Esophagus mucosa (tissue), 1 donor: ENCODE data around the gene LRRC3. TPM values are rescaled to one million over a fixed set of nuclear protein-coding genes. Genes with fewer than 3 reads are reported as not detected.
"Not testable (repeated sequence)": the region's sequence is repeated elsewhere in the genome, so short reads cannot be mapped to it uniquely, and the experiment has no call there.

Experiments
- ATAC-seq: fragments of 200-7000 bp; cut with Tn5 transposase; one replicate; pipeline ENCODE4 v1.9.1; 2020
- total RNA-seq: library from RNA; stranded (reverse); gene quantifications from one replicate; pipeline ENCODE4 v1.2.4, GENCODE V29; 2023
- donor health status: DM: yes; HTN: yes; CAD: no.

The LRRC3 gene
- total RNA-seq, 1 donor from 2014 or later, result 0.72 TPM

- not testable (repeated sequence) for ATAC-seq
These were observed 24.4 kb downstream of the LRRC3 start for GRCh38 chr21:44479556-44480199.

- ATAC-seq, result peak; percentile 22
These were observed 25.1 kb downstream of the LRRC3 start for GRCh38 chr21:44480200-44481053.

DNA sequence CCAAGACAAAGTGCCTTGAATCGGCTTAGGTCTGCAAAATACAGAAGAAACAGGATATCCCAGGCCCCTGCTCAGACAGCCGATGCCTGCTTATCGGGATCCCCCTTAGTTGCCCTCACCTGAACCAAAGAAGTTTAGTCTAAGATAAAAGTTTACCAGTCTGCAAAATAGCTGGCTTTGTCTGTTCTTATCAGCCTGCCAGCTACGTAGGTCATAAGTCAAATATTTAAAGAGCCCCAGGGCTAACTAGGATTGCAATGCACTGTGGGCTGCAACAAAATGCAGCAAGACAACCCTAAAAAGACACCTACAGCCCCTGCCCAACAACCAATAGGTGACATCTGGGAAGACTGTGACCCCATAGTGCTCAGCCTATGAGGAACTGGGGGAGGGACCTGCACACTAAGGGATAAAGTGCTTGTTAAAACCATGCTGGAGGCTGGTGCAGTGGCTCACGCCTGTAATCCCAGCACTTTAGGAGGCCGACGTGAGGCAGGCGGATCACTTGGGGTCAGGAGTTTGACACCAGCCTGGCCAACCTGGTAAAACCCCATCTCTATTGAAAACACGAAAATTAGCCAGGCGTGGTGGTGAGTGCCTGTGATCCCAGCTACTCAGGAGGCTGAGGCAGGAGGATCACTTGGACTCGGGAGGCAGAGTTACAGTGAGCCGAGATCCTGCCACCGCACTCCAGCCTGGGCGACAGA lies 27.4 kb downstream of the LRRC3 start:
- no peak for ATAC-seq

DNA sequence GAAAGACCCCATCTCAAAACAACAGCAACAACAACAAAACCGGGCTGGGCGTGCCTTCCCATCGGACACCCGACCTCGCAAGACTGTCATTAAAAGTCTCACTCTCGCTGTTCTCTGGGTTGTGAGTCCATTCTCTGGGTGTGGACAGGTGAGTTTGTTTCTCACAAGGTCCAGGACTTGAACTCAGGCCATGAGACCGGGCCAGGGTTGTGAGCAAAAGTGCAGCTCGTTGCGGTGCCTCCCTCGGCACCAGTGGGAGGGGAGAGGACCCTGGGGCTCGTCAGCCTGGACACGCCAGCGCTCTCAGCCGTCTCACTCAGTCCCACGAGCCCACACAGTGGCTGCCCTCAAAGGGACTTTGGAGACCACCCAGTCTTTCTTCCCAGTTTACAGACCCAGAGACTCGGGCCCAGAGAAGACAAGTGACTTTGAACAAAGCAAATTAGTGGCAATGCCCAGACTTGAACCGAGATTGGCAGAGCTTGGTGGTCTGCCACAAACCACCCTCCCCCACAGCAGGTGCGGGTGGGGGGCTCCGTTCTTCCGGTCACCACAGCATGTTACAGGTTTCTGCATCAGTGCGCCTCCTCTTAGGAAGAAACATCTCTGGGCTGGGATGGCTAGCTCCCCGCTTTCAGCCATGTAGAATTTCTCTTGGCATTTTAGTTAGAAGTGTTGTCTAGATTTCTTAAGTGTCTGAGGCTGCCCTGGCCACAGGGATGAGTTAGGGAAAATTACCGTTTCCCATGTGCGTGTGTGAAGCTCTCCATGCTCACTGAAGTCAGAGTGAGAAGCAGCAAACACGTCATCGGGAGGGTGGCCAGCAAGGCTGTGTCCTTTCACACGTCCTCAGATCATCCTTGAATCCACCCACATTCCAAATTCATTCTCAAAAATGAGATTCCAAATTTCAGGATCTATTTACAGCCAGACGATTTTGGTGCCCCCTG lies 28.3 kb downstream of the LRRC3 start:
- no peak for ATAC-seq

- ATAC-seq, result no peak
These were observed 29.4 kb downstream of the LRRC3 start for GRCh38 chr21:44484498-44485253.

DNA sequence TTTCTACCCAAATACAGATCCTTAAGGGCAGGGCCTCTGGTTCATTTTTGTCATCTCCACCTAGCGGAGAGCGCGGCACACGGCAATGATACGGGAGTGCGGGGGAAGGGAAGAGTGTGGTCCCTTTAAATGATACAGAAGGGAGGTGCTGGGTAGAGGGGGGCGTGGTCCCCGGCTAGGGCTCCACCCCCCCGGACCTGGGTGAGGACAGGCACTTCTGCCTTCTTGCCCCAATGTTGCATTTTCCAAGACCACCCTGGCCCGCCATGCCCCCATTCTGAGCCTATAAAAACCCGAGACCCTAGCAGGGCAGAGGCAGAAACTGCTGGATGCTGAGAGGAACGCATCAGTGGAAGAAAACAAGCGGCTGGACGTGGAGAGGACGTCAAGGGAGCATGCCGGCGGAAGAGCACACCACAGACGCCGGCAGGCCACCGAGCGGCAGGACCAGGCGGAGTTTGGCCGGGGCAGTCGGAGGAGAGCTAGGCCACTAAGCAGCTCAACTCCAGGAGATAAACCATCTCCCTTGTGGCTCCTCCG lies 30.0 kb downstream of the LRRC3 start:
- ATAC-seq, result no peak

GRCh38 chr21:44485796-44486195 lies 30.5 kb downstream of the LRRC3 start:
- no peak for ATAC-seq

DNA sequence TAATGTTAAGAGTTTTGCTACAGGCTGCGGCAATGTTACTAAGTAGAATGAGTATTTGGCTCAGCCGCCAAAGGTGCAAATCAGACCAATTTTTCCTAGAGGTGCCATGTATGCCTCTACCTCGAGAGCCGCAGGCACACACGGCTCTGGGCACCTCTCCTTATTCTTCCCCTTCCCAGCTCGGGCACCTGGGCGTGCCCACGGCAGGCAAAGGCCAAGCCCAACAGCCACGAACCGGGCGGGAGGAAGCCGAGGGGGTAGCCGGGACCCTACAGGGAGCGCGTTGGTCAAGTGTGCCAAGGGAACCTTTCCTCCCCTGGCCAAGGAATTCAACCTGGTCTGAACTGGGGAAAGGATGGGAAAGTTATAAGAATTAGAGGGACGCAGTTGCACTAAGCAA lies 31.0 kb downstream of the LRRC3 start:
- no peak for ATAC-seq

DNA sequence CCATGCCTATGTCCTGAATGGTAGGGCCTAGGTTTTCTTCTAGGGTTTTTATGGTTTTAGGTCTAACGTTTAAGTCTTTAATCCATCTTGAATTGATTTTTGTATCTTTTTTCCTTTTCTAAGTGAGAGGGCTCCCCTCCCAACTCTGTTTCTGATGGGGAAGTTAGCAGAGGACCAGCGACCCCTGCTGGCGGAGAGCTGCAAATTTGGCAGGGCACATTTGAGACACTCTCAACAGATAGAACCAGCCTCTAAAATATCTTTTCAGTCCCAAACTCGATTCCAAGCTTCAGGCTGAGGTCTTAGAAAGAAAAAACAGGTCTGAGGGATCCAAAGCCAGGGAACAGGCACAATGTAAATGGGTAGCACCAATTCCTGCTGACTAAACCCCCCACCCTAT lies 32.5 kb downstream of the LRRC3 start:
- ATAC-seq, result no peak

DNA sequence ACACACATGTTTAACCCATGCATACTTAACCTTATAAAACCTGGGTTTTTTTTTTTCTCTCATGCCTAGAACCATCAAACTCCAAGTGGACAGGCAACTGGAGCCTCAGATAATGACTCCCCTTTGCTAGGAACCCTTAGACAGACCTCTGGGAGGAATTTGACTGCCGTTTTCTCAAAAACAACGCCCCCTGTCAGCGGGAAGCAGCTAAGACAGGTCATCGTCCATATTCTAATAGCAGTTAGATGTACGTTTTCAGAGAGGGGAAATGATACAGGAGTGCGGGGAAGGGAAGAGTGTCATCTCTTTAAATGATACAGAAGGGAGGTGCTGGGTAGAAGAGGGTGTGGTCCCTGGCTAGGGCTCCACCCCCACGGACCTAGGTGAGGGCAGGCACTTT lies 34.7 kb downstream of the LRRC3 start:
- ATAC-seq, result no peak

GRCh38 chr21:44490405-44490804 lies 35.1 kb downstream of the LRRC3 start:
- no peak for ATAC-seq

DNA sequence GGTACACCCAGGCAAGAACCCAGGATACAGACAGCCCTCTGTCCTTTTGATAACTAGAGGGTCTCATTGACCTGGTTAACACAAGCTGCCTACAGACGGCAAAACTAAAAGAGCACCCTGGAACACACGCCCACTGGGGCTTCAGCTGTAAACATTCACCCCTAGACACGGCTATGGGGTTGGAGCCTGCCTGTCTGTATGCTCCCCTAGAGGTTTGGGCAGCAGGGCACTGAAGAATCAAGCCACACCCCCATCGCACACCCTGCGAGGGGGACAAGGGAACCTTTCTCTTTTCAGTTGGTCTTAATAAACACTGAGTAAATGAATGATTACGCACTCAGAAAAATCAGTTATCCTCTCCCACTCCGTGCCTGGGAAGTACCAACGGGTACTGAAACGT lies 35.5 kb downstream of the LRRC3 start:
- ATAC-seq, result no peak

- ATAC-seq, result no peak
These were observed 37.5 kb downstream of the LRRC3 start for GRCh38 chr21:44492567-44493385.

GRCh38 chr21:44494418-44494817 lies 39.1 kb downstream of the LRRC3 start:
- no peak for ATAC-seq

- ATAC-seq, result no peak
These were observed 39.6 kb downstream of the LRRC3 start for GRCh38 chr21:44494956-44495355.

DNA sequence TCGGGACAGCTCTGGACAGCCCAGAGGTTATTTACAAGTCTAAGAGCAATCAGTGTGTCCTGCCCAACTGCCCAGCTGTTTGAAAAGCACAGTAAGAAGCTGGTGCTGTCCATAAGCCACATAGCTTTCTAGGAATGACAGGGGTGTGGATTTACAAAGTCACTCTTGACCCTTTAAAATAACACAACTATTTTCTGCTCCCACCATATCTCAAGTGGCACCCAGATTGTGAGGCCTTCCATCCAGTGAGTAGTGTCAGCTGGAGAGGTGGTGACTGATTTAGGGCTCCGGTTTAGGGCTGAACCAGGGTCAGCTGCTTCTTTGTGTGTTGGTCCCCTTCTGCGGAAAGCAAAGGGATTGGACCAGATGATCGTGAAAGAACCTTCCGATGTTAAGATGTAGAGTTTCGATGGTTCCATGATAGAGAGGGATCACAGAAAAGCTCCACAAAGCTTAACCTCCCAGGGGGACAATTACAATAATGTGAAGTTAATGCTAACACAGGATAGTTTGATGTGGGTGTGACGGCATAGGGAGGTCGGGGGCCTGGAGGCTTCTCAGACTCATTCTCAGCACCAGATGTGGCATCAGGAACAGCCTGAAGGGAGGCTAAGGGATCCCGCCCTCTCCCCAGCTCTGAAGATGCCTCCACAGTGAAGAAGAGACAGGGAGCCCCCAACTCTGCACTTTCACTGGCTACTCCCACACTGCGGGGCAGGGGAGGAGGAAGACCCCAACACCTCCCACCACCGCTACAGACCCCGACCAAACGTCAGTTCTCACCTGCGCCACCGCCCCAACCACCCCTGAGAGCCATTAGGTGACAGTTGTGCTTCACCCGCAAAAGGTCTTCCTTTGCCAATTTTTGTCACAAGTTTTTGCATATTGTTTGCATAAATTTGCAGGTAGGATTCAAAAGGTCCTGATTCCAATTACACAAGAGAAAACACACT lies 40.6 kb downstream of the LRRC3 start:
- ATAC-seq, result no peak

GRCh38 chr21:44496564-44497550 lies 41.5 kb downstream of the LRRC3 start:
- no peak for ATAC-seq

GRCh38 chr21:44497703-44498126 lies 42.4 kb downstream of the LRRC3 start:
- ATAC-seq, result no peak
